22Rv1 (cell line): ENCODE data around the gene WDR75.

ENCODE experiments used
- ZFX ChIP-seq: fragments of 450-650 bp; IDR thresholded peaks from 2 replicates; pipeline ENCODE4 v1.6.1; 2017; ENCODE audit warnings: antibody characterized with exemption, borderline replicate concordance
- TF ChIP-seq, protein P1 (sequence below): fragments of 450-650 bp; IDR thresholded peaks from 2 replicates; pipeline ENCODE4 v1.5.1; 2017; ENCODE audit warnings: mild to moderate bottlenecking

DNA sequence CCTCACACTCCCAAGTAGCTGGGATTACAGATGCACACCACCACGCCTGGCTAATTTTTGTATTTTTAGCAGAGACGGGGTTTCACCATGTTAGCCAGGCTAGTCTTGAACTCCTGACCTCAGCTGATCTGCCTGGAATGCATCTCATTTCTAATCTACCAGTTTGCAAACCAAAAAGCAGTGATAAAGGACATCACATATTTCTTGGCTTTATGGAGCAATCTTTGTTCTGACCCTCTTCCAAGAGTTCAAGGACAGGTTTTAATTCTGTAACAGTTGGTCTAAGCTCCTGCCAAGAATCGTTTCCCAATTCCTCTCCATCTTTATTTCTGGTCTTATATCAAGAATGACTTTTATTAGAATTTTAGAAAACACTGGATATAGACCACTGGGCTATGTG lies 71.6 kb downstream of the WDR75 start:
- TF ChIP-seq, protein P1, sequence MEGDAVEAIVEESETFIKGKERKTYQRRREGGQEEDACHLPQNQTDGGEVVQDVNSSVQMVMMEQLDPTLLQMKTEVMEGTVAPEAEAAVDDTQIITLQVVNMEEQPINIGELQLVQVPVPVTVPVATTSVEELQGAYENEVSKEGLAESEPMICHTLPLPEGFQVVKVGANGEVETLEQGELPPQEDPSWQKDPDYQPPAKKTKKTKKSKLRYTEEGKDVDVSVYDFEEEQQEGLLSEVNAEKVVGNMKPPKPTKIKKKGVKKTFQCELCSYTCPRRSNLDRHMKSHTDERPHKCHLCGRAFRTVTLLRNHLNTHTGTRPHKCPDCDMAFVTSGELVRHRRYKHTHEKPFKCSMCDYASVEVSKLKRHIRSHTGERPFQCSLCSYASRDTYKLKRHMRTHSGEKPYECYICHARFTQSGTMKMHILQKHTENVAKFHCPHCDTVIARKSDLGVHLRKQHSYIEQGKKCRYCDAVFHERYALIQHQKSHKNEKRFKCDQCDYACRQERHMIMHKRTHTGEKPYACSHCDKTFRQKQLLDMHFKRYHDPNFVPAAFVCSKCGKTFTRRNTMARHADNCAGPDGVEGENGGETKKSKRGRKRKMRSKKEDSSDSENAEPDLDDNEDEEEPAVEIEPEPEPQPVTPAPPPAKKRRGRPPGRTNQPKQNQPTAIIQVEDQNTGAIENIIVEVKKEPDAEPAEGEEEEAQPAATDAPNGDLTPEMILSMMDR: no peak
- TF ChIP-seq ZFX: no peak
